HG02759 (cell line): ENCODE data around the gene RASSF6.
"Not testable (repeated sequence)": the region's sequence is repeated elsewhere in the genome, so short reads cannot be mapped to it uniquely, and the experiment has no call there.

ENCODE experiments used
- ATAC-seq: cut with Tn5 transposase; IDR thresholded peaks from one replicate; pipeline ENCODE4 v1.9.1; 2021; ENCODE audit warnings: mild to moderate bottlenecking, moderate library complexity; ENCODE audit not compliant: unreplicated experiment

Gene RASSF6

DNA sequence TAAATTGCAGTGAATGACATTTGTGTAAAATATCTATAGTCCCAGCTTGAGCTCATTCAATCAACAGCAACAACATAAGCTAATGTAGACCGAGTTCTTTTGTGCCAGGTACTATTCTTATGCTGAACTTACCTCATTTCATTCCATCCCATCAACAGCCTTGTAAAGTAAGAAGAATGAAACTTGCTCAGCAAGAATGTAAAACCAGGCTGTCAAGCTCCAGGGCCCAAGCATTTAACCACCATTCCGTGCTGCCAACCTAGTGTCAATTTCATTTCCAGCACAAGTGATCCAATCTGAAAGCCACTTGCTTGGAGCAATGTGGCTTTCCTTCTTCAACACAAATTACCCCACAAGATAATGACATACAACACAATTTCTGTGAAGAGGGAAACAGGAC is 36.6 kb downstream of the RASSF6 start:
- ATAC-seq, result no peak

GRCh38 chr4:73577371-73577770 is 42.9 kb downstream of the RASSF6 start:
- no peak for ATAC-seq

GRCh38 chr4:73576381-73576780 is 43.9 kb downstream of the RASSF6 start:
- no peak for ATAC-seq

DNA sequence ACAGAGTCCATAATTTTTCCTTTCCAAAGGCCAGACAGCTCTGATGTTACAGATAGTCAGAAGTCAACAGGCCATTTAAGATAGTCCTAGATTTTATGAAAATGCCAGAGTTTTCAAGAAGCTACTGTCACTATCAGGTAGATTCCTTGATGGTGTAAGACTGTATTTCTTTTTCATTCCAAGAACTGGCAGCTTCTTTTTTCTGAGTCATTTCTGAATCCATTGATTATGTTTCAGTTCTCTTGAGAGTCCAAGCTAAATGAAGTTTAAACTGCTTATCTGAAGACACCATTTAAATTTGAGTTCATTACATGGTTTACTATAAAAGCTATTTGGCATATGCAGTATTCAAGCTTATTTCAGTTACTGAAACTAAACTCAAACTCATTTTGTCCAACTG is 44.6 kb downstream of the RASSF6 start:
- ATAC-seq, result peak; percentile 43

DNA sequence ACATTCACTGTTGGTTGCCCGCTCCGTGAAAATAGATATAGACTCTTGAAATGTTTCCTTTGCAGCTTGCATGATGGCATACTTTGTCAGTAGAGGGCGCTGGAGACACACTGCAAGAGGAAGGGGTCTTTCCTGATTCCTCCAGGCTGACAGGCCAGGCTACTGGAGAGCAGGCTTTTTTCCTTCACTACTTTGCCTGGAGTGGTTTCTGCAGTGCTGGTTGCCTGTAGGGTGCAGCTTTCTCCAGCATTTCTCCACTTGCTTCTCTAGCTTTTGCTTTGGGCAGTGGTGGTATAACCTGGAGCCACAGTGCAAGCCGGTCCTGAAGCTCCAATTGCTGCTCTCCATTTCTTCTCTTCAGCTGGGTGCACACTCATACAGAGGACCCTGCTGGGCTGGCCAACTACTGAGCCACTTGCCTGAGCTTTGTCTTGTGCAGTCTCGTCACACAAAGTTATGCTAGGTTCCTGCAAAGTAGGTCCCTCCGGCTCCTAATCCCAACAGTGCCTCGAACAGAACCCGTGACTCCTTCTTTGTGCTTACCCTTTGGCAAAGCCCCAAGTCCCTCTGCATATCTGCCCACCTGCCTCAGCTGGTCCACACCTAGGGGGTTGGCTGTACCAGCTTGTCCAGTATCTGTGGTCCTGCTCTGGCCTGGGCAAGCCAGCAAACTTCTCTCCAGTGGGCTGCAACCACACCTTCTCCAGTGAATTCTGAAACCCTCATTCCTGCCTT is 46.3 kb downstream of the RASSF6 start:
- ATAC-seq, result peak; percentile 79

DNA sequence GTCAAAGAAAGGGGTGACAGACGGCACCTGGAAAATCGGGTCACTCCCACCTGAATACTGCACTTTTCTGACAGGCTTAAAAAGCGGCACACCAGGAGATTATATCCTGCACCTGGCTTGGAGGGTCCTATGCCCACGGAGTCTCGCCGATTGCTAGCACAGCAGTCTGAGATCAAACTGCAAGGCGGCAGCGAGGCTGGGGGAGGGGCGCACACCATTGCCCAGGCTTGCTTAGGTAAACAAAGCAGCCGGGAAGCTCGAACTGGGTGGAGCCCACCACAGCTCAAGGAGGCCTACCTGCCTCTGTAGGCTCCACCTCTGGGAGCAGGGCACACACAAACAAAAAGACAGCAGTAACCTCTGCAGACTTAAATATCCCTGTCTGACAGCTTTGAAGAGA is 69.4 kb downstream of the RASSF6 start:
- ATAC-seq, result not testable (repeated sequence)

- ATAC-seq, result no peak
Observed at GRCh38 chr4:73544620-73545019, 75.6 kb downstream of the RASSF6 start.

GRCh38 chr4:73541251-73541650 is 79.0 kb downstream of the RASSF6 start:
- no peak for ATAC-seq

DNA sequence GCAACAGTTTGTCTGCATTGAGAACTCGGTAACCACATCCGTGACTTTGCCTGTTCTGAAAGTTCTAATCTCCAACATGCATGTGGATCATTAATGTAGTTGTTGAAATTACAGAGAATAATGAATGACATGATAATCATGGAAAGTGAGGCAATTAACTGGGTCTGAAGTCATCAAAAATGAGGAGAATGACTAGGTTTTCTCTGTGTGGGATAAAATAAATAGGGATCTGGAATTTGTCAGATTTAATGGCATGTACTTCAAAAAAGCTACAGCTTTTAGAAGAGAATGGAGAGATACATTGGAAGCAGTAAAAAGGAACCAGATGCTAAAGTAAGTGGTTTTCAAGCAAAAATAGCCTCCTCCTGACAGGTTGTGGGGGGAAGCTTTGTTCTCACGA is 79.4 kb downstream of the RASSF6 start:
- ATAC-seq, result no peak

GRCh38 chr4:73539386-73539785 is 80.8 kb downstream of the RASSF6 start:
- ATAC-seq, result no peak

DNA sequence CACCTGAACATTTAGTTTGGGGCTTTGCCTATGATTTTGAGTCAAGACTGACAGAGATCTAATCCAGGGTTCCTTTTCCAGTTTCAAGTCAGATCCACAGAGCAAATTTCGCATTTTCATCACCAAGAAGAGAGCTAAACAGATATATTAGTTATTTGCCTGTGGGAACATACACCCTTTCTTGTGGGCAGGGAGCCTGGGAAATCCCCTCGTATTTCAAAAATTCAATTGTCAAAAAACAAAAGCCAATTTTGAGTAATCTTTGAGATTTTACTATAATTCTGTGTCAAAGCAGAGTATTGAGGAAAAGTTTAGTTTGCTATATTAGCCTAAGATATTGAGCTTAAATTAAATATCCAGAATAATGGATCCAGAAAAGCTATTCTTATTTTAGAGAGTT is 82.1 kb downstream of the RASSF6 start:
- ATAC-seq, result peak; percentile 29

DNA sequence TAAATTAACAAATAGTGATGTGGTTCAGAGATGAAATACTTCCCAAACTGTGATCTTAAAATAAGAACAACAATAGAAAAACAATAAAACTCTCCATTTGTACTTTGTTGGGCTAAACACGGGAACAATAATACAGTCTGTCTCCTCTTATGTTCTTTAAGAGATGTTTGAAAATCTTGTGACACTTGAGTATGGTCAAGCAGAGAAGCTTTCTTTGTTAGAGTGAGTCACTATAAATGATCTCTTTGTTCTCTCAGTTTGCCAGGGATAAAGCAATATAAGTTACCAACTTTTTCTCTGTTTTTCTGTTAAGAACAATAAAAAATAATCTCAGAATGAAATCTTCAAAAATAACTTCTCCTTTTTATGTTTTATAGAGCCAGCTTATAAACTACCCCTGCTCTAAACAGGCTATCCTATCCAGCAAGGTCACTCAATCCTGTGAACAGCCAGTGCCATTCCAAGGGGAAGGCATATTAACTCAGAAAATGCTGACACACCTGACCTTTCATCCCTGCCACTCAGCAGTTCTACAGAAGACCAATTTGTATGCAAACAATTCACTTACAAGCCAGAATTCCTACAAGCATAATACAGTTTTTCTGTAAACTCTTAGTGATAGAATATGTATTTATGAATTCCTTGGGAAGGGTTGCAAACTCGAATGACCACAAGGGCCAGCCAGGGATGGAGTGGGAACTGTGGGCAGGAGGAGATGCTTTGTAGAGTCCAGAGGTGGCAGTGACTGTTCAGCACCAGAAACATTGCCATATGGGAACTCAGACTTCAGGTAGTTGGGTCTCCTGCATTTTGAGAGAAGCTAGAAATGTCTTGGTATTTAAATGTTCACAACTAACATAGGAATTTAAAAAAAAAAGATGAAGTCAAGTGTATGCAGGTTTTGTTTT is 86.5 kb downstream of the RASSF6 start:
- no peak for ATAC-seq

- no peak for ATAC-seq
Observed at GRCh38 chr4:73528171-73528570, 92.1 kb downstream of the RASSF6 start.

DNA sequence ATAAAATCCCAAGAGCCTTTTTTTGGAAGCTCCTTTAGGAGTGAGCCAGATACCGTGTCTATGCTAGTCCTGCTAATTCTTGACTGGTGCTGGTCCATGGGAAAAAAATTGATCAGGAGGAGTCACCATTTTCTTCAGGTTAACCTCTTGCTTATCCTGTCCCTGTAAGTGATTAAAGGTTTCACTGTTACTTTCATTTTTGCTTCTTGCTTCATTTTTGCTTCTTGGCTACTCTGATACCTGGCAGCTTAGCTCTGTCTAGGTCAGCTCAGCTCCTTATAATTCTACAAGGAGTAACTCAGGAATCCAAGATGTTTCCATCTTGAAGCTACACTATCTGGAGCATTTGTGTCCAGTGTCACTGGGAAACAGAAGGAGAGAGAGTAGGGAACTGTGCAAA is 93.0 kb downstream of the RASSF6 start:
- ATAC-seq, result peak; percentile 59

- ATAC-seq, result no peak
Observed at GRCh38 chr4:73525611-73526010, 94.6 kb downstream of the RASSF6 start.

DNA sequence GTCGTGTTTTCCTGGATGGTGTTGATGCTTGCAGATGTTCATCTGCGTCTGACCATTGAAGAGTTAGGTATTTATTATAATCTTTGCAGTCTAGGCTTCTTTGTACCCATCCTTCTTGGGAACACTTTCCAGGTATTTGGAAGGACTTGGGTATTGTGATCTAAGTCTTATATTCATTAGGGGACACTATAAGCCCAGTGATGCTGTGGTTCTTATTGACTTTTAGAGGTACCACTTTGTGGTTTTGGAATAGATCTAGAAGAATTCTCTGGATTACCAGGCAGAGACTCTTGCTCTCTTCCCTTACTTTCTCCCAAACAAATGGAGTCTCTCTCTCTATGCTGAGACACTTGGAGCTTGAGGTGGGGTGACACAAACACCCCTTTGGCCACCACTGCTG is 97.1 kb downstream of the RASSF6 start:
- ATAC-seq, result no peak
